Smooth muscle cell (in vitro differentiated cells): ENCODE data around the gene YES1. TPM values are rescaled to one million over a fixed set of nuclear protein-coding genes. Genes with fewer than 3 reads are reported as not detected.

Source experiments
- DNase-seq: peaks from one replicate; lab custom pipeline; 2025; ENCODE audit not compliant: unreplicated experiment; lab: John Stamatoyannopoulos, UW
- H2AFZ ChIP-seq: fragments of 200-600 bp; sonication (generic); 2 replicates; pipeline ENCODE4 v1.6.0; 2016; ENCODE audit warnings: antibody characterized with exemption, low read depth, mild to moderate bottlenecking
- H3F3A ChIP-seq: fragments of 200-600 bp; sonication (generic); 2 replicates; pipeline ENCODE4 v1.6.0; 2017; ENCODE audit warnings: antibody characterized with exemption, low read depth
- H3K27ac ChIP-seq: fragments of 200-600 bp; sonication (generic); 2 replicates; pipeline ENCODE4 v1.5.1; 2016; ENCODE audit warnings: low read depth, mild to moderate bottlenecking
- H3K27me3 ChIP-seq: fragments of 200-600 bp; sonication (generic); 2 replicates; pipeline ENCODE4 v1.6.1; 2016; ENCODE audit warnings: low read depth, mild to moderate bottlenecking
- H3K36me3 ChIP-seq: fragments of 200-600 bp; sonication (generic); 2 replicates; pipeline ENCODE4 v1.5.1; 2016; ENCODE audit warnings: low read depth
- H3K4me1 ChIP-seq: fragments of 200-600 bp; sonication (generic); 2 replicates; pipeline ENCODE4 v1.5.1; 2016; ENCODE audit warnings: low read depth
- H3K4me2 ChIP-seq: fragments of 200-600 bp; sonication (generic); 2 replicates; pipeline ENCODE4 v1.6.0; 2016; ENCODE audit warnings: mild to moderate bottlenecking
- H3K4me3 ChIP-seq: fragments of 200-600 bp; sonication (generic); 2 replicates; pipeline ENCODE4 v1.5.1; 2016; ENCODE audit warnings: mild to moderate bottlenecking
- H3K79me2 ChIP-seq: fragments of 200-600 bp; sonication (generic); 2 replicates; pipeline ENCODE4 v1.6.0; 2016; ENCODE audit warnings: low read depth, mild to moderate bottlenecking
- H3K9ac ChIP-seq: fragments of 200-600 bp; sonication (generic); 2 replicates; pipeline ENCODE4 v1.6.0; 2016; ENCODE audit warnings: low read depth
- H3K9me3 ChIP-seq: fragments of 200-600 bp; sonication (generic); replicated peaks from 2 replicates; pipeline ENCODE4 v1.5.1; 2016; ENCODE audit warnings: low read depth
- H4K20me1 ChIP-seq: fragments of 200-600 bp; sonication (generic); 2 replicates; pipeline ENCODE4 v1.6.0; 2016; ENCODE audit warnings: low read depth
- WGBS: methylation state at CpG from one replicate; pipeline ENCODE4 v1.1.7; 2016; ENCODE audit warnings: low lambda C conversion rate; 5-methylcytosine and 5-hydroxymethylcytosine counted together
- polyA plus RNA-seq: library from polyadenylated mRNA; unstranded; fragments of >200 nt; fragmentation: Nextera tagmentation; extraction: Ambion mirVana; gene quantifications from 2 replicates; pipeline ENCODE4 v1.2.1, GENCODE V29; 2016
- total RNA-seq: library from RNA; depleted of rRNA; stranded (reverse); fragments of >200 nt; gene quantifications from 2 replicates; pipeline ENCODE4 v1.2.3, GENCODE V29; 2014
- TF ChIP-seq, protein P1 (sequence below): fragments of 200-600 bp; sonication (generic); IDR thresholded peaks from 2 replicates; pipeline ENCODE4 v1.5.1; 2017; ENCODE audit warnings: borderline replicate concordance, mild to moderate bottlenecking, antibody characterized with exemption; ENCODE audit not compliant: insufficient read depth, poor library complexity, severe bottlenecking

The YES1 gene
- total and polyA plus RNA-seq, 2 experiments from 2014 or later: 22.6 to 179 TPM

DNA sequence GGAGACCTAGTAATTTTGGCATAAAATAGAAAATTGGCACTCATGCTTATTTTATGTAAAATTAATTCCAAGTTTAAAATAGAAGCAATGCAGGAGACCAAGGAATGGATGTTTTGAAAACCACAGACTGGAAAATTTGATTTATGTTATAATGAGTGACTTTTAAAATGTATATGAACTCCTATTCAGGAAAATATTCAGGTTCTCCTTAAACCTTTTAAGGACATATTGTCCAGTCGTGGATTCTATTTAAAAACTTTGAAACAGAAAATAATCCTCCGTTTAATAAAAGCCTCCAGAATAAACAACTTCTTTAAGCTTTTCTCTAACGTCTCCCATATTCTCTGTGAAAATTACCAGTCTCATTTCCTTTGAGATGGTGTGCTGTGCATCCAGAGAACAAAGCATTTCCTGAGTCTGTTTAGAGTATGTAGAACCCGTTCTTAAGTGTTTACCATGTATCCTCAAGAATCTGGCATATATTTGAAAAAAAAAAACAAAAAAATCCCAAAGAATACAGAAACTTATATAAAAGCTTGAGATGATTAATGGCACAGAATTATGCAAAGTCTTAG, 8.6 kb upstream of the YES1 start:
- H3K9me3 ChIP-seq: no peaks in the 10 kb centered on the region
- H3K36me3 ChIP-seq: no peaks in the 10 kb centered on the region
- WGBS: 69% methylated on average over 4 of the region's 4 CpGs
- peak overlapping the region; percentile 71 for H2AFZ ChIP-seq
- no peaks in the 10 kb centered on the region for H3K4me1 ChIP-seq
- no peaks in the 10 kb centered on the region for H3K27me3 ChIP-seq
- no peak overlapping the region for H3K9ac ChIP-seq
- no peaks in the 10 kb centered on the region for H4K20me1 ChIP-seq
- no peak for DNase-seq
- no peak overlapping the region for H3K4me2 ChIP-seq
- H3K4me3 ChIP-seq: no peak overlapping the region
- no peaks in the 10 kb centered on the region for H3K79me2 ChIP-seq
- TF ChIP-seq, protein P1, sequence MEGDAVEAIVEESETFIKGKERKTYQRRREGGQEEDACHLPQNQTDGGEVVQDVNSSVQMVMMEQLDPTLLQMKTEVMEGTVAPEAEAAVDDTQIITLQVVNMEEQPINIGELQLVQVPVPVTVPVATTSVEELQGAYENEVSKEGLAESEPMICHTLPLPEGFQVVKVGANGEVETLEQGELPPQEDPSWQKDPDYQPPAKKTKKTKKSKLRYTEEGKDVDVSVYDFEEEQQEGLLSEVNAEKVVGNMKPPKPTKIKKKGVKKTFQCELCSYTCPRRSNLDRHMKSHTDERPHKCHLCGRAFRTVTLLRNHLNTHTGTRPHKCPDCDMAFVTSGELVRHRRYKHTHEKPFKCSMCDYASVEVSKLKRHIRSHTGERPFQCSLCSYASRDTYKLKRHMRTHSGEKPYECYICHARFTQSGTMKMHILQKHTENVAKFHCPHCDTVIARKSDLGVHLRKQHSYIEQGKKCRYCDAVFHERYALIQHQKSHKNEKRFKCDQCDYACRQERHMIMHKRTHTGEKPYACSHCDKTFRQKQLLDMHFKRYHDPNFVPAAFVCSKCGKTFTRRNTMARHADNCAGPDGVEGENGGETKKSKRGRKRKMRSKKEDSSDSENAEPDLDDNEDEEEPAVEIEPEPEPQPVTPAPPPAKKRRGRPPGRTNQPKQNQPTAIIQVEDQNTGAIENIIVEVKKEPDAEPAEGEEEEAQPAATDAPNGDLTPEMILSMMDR: no peak
- H3F3A ChIP-seq: no peaks in the 10 kb centered on the region
- H3K27ac ChIP-seq: no peak overlapping the region

DNA sequence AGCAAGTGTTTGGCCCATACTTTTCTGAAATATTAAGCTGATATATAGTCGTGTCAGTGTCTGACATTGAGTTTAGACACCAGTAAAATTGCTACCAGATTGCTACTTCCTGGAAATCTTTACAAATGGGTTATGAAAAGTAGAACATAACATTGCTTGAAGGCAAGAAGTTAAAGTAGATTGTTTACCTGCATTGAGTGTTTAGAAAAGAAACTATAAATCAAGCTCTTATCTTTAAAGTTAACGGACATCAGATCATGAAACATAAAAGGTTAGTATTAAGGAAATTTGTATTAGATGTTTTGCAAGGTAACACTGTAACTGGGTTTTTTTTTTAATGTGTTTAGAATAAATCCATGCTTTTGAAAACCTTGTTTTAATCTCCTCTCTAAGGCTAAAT, 4.8 kb upstream of the YES1 start:
- Histone ChIP-seq H3K4me2 (no peak overlapping the region), H3K9ac (no peak overlapping the region), H3K9me3 (no peaks in the 10 kb centered on the region), H3K27me3 (no peaks in the 10 kb centered on the region), H2AFZ (no peak overlapping the region), H3K27ac (no peak overlapping the region), H3K4me1 (peaks cover 10% of the 10 kb centered on the region), H3K4me3 (no peak overlapping the region), H3F3A (no peaks in the 10 kb centered on the region), H4K20me1 (no peaks in the 10 kb centered on the region), H3K36me3 (no peaks in the 10 kb centered on the region), H3K79me2 (no peaks in the 10 kb centered on the region)
- DNase-seq: no peak
- TF ChIP-seq, protein P1: no peak
- WGBS: 74% methylated on average over 2 of the region's 2 CpGs

DNA sequence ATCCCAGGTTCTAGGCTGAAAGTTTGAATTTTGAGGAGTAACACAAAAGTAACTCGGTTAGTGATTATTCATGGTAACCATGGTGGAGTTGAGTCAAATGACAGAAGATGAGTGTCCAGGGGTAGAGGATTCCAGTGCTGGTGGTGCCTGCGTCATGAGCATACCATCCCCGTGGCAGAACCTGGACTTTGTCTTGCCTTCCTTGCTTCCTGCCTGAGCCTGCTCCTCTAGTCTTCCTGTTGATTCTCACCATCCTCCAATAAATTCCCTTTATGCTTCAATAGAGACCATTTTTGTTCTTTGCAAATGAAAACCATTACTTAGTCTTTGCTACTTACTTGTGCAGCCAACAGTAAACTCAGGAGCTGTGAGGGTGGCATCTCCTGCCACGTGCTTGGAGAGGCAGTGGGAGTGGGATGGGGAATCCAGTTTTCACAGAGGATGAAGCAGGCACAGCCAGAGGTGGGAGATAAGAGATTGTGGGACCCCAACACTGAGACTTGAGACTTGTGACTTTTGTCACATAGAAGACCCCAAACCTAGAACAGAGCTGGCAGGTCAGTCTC, 4.1 kb upstream of the YES1 start:
- Histone ChIP-seq H3K4me3 (no peak overlapping the region), H4K20me1 (peaks cover 2% of the 10 kb centered on the region)

More for the DNA sequence above, 4.1 kb upstream of the YES1 start:
- no peak for DNase-seq
- Histone ChIP-seq H3F3A (no peaks in the 10 kb centered on the region), H3K9me3 (no peaks in the 10 kb centered on the region), H3K27ac (no peak overlapping the region), H2AFZ (no peak overlapping the region), H3K79me2 (peaks cover 5% of the 10 kb centered on the region), H3K9ac (no peak overlapping the region), H3K27me3 (no peaks in the 10 kb centered on the region), H3K4me2 (no peak overlapping the region), H3K4me1 (peaks cover 10% of the 10 kb centered on the region), H3K36me3 (no peaks in the 10 kb centered on the region)
- 92% methylated on average over 4 of the region's 4 CpGs for WGBS
- TF ChIP-seq, protein P1: no peak
